HG02588 (cell line): ENCODE results near the gene KRT39.

ENCODE experiments used
- ATAC-seq: cut with Tn5 transposase; IDR thresholded peaks from one replicate; pipeline ENCODE4 v1.9.1; 2021; ENCODE audit warnings: mild to moderate bottlenecking, moderate library complexity; ENCODE audit not compliant: unreplicated experiment

KRT39 gene

GRCh38 chr17:40981115-40981514, 14.4 kb upstream of the KRT39 start:
- no peak for ATAC-seq

GRCh38 chr17:40980596-40980995, 13.8 kb upstream of the KRT39 start:
- ATAC-seq: no peak

DNA sequence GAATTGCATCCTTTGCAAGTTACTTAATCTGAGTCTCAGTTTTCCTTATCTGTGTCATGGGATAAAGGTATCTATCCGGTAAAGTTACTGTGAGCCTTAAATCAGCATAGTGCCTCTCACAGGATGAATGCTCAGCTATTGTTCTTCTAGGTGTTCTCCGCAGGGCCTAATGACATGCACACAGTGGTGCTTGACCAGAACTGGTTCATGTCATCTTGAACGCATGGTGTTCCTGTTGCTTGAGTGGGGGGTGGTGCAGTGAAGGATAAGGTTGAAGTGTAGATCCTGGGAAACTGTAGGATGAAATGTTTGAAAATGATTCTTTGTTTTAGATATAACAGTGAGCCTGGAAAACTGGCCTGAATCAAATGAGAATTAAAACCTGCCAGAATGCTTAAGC, 13.4 kb upstream of the KRT39 start:
- ATAC-seq: no peak

- ATAC-seq: no peak
Observed at GRCh38 chr17:40978575-40979151, 11.9 kb upstream of the KRT39 start.

DNA sequence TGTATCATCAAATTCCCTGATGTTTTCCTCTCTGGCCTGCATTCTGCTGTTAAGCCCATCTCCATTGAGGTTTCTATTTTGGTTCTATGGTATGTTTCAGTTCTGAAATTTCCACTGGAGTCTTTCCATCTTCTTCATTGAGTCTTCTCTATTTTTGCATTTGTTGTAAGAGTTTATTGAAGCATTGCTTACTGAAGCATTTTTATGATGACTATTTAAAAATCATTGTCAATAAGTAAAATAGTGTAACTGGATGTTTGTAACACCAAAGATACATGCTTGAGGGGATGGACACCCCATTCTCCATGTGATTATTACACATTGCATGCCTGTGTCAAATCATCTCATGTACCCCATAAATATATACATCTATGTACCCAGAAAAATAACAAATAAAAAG, 8.8 kb upstream of the KRT39 start:
- ATAC-seq: no peak

GRCh38 chr17:40974366-40974765, 7.6 kb upstream of the KRT39 start:
- ATAC-seq: no peak

DNA sequence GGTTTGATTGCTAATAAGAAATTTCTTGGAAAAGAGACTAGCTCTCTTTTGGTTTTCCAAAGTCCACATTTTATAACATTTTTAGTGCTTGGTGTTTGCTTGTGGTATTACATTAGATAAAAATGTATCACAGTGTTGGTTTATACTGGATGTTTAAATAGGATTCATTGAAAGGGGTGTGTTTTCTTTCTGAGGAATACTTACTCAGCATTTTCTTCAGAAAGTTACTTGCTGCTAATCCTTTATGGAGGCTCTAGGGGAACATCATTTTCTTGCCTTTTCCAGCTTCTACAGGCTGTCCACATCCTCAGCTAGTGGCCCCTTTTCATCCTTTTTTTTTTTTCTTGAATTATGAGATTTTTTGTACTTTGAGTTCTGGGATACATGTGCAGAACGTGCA, 834 bp upstream of the KRT39 start:
- ATAC-seq: no peak

DNA sequence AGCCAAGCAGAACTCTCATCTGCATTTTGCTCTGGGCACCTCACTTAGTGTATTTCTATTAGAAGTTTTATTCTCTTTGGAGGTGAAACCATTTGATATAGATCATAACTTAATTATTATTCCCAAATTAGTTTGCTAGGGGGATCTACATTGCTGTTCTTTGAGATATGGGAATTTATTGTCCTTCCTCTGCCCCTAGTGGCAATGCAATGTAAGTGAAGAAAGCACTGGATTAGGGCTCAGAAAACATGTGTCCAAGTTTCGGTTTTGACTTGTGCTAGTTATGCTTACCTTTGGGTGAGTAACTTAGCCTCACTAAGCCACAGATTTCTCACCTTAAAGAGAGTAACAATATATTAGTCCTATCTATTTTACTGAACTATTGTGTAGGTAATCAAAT, 2.9 kb downstream of the KRT39 start:
- ATAC-seq: no peak

- ATAC-seq: no peak
Observed at GRCh38 chr17:40962059-40962561, 4.6 kb downstream of the KRT39 start.

DNA sequence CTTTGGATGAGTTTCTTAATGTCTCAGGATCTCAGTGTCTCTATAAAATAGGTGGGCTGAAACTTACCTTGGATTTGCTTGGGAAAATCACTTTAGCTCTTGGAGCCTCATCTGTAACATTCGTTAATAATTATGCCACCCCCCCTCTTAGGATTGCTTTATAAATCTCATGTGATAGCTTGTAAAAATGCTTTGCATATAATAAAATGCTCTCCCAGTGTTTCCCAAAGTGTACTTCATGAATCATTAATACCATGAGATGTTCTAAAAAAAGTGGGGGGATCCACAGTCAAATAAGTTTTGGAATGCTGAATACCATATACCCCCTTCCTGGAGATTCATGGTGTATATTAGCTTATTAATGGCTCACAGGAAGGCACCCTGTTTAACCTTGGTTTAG, 5.2 kb downstream of the KRT39 start:
- no peak for ATAC-seq

DNA sequence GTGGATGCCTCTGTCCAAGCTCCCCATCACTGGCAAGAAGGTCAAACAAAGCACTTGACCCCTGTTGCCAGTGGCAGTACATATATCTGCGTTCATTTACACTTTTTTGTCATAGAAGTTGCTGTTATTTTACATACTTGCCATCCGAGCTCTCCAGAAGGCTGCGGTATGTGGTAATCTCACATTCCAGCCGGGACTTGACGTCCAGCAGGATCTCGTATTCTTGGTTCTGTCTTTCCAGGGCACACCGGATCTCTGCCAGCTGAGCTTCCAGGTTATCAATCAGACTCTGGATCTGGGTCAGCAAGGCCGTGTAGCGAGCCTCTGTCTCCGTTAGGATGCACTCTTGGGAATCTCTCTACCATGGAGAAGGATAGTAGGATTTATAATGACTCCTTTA, 6.6 kb downstream of the KRT39 start:
- no peak for ATAC-seq

DNA sequence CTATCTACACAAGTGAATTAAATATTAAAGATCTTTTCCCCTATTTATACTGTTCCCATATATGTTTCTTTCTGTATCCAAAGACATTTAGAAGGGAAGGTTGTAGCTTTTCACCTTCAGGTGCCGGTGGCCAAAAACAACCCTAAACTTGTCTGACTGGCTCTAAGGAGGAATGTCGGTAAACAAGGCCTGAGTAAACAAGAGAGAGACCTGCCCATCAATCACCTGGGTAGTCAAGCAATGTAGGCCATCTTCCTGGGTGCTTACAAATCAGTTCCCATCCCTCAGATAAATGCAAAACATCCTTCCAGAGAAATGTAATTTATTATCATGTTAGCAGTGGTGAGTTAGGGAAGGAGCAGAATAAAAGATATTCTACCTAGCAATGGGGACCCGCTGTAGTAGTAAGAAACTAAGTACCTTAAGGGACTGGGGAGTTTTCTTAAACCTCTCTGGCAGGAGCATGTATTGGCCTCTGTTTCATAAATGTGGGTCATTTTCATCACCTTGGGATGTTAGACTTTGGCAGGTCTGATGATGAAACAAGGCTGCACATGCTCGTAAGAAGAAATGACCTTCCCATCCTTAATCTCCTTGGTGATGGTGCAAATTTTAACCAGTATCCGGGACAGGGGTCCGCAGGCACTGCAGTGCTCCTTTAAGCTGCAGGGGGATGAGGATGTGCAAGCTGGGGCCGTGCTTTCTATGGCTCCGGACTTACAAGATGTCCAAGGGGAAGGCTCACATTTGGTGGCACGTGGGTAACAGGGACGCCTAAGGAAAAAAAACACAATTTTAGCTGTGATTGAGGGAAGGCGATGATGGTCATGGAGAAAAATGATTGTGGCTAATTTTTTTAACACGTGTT, 8.4 kb downstream of the KRT39 start:
- no peak for ATAC-seq

DNA sequence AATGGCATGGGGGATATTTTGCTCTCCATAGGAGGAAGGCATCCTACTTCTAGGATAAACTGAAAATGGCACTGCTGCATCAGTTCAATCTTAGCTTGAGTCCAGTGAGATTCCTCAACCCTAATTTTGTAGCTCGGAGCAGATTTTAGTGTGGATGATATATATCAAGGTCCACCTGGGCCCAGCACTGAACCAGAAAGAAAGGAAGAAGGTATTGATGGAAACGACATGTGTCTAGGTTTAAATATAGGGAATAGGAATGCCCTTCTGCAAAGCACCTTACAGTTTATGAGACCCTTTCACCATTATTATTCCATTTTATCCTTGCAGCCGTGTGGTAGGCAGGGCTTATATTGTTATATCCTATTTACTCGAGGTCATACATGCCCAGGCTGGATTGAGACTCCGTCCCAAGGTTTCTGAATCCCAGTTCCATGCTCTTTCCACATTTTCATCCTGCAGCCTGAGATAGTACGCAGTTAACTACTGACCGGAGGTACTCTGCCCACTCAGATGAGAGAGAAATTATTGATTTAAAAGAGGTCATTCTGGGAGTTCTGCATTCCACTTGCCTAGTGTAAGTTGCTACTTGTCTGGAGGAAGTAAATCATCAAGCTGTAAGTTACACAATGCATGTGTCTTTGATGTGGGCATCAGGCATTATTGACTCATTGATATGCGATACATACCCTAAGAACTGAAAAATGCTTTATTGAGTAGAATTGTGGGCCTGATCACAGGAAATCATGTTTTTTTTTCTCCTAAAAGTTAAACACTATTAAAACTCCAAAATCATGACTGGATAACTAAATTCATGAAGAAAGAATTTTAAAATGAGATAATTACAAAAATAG, 10.1 kb downstream of the KRT39 start:
- no peak for ATAC-seq

DNA sequence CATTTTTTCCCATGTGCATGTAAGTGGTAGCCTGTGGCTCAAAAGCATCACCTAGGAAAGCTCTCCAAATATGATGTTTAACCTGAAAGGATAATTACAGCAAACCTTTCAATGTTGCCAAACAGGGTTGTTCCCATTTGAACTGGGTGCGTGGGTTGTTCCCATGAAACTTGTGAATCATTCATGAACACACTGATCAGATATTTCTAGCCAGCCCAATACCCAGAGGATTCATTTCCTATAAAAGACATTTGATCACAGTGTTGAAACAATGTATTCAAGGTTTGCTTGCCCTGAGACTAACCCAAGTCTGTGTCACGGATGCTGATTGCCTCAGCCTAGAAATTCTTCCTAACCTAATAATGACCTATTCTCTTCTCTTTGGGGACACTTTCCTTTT, 12.9 kb downstream of the KRT39 start:
- no peak for ATAC-seq

- ATAC-seq: no peak
Observed at GRCh38 chr17:40952661-40953060, 14.1 kb downstream of the KRT39 start.

GRCh38 chr17:40952154-40952553, 14.6 kb downstream of the KRT39 start:
- ATAC-seq: no peak

GRCh38 chr17:40951011-40951622, 15.6 kb downstream of the KRT39 start:
- no peak for ATAC-seq

DNA sequence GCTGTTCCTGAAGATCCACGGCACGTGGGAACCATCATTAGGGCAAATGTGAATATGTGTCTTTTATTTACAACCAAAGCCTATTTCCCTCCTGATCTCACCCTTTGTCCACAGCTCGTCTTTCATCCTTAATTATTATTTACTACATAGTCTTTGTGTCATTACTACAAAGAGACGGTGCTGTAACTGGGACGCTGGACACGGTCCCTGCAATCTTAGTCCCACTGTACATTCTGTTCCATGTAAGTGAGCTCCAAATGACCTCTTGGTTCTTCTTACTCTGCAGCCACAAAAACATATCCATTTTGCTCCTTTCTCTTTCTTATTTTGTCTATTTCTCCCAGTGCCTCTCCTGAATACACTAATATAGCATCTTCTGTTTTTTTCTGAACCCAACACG, 16.6 kb downstream of the KRT39 start:
- no peak for ATAC-seq

- ATAC-seq: no peak
Observed at GRCh38 chr17:40949418-40949817, 17.3 kb downstream of the KRT39 start.

- ATAC-seq: no peak
Observed at GRCh38 chr17:40947929-40948328, 18.8 kb downstream of the KRT39 start.

- ATAC-seq: no peak
Observed at GRCh38 chr17:40945414-40945813, 21.3 kb downstream of the KRT39 start.
